Activated CD8-positive, alpha-beta memory T cell treated with anti-CD3 and anti-CD28 coated beads, Interleukin-2, amount 50 U/mL, for 24 hours (primary cell): ENCODE measurements around the gene CAMTA1.
"Not testable (repeated sequence)": the region's sequence is repeated elsewhere in the genome, so short reads cannot be mapped to it uniquely, and the experiment has no call there.

Experiments
- DNase-seq: peaks from one replicate; pipeline ENCODE4 v3.0.0-alpha.2; 2020; ENCODE audit errors: extremely low read depth

Gene CAMTA1

DNA sequence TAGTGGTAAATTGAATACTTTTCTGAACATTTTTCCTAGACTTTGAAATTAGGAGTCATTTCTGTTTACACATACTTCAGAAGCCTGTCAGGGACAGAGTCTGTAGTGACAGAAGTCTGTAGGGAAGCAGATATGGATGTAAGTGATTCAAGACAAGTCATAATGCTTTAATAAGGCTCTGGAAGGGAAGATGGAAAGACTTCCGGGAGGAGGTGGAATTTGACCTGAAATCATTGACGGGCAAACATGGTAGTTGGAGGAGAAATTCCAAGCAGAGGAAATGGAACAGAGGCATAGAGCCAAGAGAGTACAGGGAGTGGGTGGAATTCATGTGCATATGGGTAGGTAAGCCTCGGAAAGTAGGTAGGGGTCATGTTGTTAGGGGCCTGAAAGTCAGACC is 22.5 kb downstream of the CAMTA1 start:
- DNase-seq = no peak

DNA sequence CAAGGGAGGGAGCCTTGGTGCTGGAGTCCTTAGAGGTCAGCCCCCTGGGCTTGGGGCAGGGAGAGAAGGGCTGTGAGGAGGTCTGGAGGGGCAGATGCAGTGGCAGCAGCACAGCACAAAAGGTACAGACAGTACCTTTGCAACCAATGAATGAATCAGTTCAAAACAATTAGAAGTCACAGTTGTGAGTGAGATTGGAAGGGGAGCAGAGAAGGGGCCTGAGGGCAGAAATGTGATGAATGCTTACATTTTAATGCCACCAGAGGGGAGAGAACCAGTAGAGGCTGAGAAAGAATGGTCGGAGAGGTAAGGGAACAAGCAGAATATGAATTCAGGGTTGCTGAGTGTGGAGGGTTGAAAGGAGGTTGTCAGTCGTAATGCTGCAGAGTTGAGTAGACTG is 24.2 kb downstream of the CAMTA1 start:
- no peak for DNase-seq

DNA sequence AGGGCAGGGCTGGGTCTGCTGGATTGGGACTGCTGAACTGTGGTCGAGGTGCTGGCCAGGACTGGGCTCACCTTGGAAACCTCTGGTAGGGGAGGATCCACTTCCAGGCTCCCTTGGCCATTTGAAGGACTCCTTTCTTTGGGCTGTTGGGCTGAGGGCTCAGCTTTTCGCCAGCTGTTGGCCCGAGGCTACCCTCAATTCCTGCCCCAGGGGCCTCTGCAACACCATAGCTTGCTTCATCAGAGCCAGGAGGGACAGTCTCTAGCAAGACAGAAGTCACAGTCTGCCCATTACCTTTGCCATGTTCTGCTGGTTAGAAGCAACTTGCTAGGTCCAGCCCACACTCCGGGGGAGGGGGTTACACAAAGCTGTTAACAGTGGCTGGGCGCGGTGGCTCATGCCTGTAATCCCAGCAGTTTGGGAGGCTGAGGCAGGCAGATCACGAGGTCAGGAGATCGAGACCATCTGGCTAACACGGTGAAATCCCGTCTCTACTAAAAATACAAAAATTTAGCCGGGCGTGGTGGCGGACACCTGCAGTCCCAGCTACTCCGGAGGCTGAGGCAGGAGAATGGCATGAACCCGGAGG is 25.0 kb downstream of the CAMTA1 start:
- not testable (repeated sequence) for DNase-seq

DNA sequence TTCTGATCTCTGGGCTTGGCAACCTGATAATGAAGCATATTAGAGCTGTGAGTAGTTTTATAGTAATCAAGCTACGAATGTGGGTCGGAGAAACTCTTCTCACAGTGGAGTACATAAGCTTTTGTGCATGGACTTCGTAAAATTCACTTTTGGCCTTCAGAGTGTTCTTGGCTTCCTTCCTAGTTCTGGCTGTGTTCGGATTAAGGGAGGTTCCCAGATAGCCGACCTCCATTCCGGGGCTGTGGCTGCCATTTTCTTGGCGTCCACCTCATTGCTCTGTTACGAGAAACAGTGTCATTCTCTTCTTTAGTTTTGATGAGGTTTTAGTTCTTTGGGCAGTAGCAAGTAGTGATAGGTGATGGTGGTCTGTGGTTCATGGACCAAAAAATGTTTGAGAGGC is 26.3 kb downstream of the CAMTA1 start:
- no peak for DNase-seq

DNA sequence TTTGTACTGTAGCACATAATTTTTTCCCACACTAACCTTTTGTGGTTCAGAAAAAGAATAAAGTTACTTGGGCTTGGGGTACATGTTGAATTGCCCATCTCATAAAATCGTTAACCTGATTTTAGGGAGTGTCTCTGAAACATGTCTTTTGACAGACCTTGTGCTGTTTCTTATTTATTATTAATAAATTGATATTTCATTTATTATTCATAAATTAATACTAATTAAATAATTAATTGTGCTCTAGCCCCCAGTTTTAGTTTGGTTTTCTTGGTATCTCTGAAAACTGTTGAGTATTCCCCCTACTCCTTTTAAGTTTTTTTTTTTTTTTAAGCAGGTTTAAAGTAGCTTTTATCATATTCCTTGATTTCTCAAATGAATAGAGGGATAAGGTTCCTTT is 27.9 kb downstream of the CAMTA1 start:
- no peak for DNase-seq

DNA sequence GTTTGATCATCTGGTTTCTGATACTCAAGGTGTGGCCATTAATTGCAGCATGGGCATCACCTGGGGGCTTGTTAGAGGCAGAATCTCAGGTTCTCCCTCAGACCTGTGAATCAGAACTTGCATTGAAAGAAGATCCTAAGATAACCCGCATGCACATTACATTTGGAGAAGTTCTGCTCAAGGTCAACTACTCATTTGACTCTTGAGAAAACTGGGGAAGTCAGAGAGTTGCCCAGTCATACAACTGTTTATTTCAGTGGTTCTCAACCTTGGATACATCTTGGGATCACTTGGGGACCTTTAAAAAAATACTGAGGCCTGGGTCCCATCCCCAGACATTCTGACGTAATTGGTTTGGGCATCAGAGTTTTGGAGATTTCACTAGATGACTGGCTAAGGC is 30.5 kb downstream of the CAMTA1 start:
- no peak for DNase-seq

DNA sequence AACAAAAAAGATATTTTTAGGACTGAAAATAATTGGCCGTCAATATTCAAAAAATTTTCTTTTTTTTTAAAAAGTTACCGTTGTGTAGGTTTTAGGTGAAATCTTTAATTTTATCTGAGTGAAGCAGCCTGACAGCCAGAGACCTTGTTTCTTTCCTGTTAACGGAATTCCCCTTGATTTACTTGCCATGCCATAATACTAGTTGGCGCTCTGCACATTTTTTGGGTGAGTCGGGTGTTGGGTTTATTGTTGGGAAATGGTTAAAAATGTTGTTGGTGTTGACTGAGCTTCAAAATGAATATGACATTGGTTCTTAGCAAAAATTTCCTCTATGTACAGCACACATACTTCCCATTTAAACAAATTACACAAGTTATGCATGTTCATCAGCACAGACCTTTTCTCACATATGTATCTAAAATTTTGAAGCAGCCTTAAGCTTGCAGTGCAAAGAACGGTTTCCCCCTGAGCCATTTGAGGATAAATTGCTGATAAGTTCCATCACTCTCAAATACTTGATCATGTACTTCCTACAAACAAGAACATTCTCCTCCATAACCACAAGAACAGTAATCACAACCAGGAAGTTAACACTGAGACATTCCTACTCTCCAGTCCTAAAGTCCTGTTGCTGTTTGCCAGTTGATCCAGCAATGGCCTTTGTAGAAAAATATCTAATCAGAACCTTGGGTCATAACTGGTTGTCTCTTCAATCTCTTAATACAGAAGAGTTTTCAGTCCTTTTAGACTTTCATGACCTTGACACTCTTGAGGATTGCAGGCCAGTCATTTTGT is 34.2 kb downstream of the CAMTA1 start:
- DNase-seq = no peak

DNA sequence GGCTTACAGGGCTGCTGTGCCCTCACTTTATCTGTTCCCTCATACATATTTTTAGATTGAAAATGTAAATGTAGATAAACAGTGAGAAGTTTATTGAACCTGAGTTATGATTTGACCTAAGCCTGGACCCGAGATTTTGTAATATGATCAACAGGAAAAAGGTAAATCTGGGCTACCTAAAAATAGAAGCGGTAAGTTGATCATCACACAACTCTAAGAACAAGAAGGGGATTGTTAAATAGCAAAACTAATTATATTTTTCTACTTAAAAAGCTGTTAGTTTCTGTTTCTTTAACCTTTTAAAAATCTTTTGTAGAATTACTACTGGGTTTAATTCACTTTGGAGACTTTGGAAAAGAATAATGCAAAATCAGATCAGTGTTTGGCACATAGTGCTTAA is 35.6 kb downstream of the CAMTA1 start:
- no peak for DNase-seq

DNA sequence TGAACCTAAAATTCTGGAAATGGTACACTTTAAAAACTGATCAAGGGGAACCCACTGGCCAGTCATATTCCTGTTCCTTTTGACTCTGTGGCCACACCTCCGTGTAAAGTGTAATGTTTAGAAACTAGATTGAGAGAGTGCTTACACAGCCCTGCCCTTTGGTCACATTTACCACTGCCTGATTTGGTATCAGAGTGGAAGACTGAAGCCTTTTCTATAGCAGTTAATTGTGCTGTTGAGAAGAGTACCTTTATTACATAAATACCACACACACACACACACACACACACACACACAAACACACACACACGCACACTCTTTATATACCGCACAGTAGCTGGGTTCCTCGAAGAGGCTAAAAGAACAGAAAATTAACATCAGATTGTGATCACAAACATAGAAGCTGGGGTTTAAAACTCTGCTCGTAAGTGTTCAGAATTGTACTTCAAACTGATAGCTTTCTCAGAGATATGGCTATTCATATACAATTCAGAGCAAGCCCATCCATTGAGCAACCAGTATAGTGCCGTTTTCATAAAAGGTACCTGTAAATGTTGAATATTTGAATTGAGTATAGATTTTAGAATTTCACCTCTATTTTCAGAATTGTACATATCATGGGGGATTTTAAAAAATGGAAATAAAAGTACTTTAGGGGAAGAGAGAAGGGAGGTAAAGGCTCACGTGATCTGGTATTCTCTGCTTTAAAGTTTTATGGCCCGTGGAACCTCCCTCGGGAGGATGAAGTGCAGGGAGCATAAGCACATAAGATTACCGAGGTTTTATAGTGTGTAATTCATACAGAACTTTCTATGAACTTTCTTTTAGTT is 37.5 kb downstream of the CAMTA1 start:
- no peak for DNase-seq

DNA sequence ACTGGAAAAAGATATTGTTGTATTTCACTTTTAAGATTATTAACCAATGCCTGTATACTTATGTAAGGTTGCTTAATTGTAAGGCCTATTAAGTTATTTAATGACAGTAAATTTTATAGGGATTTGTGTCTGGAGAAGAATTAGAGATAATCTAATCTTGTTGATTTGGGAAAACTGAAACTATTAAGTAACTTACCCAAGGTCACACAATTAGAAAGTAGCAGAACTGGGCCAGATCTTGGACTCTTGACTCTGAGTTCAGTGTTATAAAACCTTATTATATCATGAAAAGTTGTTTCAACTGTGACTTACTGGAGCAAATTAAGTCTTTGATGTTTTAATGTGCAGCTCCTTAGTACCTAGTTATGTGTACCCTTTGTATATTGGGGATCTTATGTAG is 38.5 kb downstream of the CAMTA1 start:
- DNase-seq = no peak

DNA sequence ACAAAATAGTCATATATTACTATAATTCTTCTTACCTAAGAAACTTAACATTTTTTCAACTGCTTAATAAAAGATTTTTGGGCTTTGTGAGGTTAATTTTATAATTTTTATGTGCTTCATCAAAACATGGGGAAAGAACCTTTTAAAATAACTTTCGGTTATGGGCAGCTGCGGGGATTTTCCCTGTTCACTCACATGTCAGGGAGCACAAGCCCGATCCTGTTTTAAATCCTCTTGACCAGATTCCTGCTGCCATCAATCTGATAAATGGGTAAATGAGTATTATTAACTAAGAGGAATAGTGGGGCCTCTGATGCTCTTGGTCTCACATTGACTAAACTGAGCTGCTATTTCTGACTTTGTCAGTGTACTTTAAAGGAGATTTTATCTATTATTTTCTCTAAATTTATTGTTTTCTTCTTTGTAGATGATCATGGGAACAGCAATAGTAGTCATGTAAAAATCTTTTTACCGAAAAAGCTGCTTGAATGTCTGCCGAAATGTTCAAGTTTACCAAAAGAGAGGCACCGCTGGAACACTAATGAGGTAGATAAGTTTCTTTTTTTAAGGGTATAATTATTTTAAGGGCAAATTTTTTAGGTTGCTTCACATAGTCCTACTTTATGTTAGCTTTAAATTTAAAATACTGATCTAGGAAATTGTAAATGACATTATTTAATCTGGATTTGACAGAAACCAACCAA is 39.6 kb downstream of the CAMTA1 start:
- DNase-seq = no peak

DNA sequence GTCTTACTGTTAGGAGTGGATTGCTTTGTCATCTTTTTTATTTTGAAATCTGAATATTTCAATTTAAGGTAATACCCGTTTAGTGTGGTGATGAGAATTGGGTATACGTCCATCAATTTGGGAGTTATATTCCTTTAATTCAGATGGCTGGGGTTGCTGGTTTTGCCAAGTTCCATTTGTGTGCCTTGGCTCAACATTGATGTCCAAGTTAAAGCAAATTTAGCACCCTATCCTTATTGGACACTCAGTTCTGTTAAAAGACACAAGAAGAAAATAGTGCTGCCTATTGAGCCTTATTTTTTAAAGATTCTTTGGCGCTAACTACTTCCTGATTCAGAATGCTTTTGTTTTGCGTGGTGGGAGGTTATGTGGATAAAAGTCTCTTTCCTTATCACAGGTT is 40.6 kb downstream of the CAMTA1 start:
- DNase-seq = no peak

DNA sequence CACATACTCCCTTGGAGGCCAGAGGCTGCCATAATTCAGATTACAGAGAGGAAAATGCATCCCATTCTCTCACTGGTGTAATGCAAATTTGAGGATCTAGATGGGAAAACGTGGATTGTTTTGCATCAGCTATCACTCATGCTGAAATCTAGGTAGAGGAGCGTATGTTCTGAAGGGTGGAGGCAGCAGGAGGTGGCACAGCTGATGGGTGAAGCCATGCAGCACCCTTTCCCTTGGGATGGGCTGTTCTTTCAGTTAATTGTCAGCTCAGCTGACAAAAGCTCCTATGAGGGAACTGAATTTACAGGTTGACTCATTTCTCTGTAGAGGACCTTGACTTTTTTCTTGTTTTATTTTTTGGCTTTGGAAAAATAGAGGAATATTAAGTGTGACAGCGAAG is 41.8 kb downstream of the CAMTA1 start:
- DNase-seq = no peak

DNA sequence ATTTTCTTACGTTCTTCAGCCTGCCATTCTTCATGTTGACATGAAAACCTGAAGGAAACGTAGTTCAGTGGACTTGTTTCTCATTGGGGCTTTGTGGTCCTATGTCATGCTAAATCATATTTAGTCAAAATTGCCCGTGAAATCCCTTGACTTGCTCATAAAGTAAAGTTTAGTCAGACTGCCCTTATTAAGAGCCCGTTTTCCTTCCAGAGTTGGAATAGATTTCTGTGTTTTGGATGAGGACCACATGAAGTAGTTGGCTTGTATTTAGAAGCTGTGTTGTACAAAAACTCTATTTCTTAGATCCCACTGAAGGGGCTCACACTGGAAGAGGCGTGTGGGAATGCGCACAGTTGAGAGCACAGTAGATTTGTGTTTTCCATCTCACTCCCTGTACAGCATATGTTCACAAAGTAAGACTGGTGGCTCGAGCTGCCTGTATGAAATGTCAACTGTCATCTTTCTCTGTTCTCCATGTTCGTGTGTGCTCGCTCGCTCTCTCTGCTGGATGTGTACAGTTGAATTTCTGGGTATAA is 42.4 kb downstream of the CAMTA1 start:
- DNase-seq = no peak

DNA sequence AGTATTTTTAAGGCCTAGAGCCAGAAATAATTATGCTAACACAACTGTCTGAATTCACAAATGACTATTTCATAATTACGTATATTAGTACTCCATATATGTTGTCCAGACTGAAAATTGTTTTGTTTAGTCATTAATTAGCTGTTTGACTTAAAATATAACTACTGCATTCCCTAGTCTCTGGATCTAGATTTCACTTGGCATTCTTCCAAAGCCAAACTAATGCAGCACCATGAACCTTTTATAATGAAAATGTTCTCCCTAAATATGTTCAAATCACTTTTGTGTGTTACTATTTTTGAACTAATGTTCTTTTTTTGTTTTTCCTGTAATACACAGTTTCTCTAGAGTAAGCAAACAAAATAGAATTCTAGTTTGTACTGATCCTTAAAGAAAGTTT is 46.1 kb downstream of the CAMTA1 start:
- DNase-seq = no peak

DNA sequence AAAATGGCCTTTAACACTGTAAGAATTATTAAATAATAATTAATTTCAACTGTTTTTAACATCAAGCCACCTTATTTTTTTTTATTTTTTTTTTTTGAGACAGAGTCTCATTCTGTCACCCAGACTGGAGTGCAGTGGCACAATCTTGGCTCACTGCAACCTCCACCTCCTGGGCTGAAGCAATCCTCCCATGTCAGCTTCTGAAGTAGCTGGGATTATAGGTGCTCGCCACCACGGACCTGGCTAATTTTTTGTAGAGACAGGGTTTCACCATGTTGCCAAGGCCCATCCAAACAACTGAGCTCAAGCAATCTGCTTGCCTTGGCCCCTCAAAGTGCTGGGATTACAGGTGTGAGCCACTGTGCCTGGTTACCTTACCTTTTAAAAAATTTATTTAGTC is 46.8 kb downstream of the CAMTA1 start:
- DNase-seq = not testable (repeated sequence)

DNA sequence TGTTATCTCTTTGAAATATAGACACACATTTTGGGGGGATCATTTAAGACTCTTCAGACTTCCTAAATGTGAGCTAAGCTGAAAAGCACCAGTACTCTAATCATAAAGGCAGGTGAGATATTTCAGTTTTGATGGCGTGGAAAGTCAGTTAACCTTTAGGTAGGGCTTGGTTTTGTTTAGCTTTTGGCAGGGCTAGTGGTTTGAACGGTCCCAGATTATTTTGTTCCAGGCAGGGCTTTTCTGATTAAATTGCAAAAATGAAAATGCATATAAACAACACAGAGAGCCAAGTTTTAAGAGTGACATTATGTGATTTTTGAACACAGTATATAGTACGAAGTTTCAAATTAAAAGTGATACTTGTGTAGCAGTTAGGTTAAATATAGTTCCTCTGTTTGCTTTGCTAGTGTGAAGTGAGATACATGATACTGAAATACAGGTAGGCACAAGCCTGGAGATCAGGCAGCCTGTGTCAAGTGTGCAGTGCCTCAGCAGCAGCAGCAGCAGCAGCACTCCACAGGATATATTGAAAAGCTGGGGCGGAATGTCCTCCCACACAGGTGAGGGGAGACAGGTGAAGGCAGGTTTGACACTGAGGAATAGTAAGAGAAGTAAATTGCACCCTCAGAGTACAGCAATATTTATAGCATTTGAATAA is 47.4 kb downstream of the CAMTA1 start:
- no peak for DNase-seq

DNA sequence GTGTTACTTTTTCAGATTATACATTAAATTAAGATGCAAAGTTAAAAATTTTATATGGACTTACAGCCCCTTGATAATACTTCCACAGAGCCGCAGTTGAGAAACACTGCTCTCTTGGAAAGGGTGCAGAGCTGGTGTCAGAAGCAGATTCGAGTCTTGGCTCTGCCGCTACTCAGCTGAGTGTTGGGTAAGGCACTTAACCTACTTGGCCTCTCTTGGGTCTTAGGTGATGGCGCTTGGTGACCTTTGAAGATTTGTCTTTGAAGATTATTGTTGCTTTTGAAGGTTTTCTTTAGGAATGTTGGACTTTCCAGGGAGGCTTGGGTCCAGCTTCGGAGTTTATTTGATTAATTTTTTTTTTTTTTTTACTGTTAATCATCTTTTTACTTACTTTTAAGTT is 48.5 kb downstream of the CAMTA1 start:
- DNase-seq = no peak

DNA sequence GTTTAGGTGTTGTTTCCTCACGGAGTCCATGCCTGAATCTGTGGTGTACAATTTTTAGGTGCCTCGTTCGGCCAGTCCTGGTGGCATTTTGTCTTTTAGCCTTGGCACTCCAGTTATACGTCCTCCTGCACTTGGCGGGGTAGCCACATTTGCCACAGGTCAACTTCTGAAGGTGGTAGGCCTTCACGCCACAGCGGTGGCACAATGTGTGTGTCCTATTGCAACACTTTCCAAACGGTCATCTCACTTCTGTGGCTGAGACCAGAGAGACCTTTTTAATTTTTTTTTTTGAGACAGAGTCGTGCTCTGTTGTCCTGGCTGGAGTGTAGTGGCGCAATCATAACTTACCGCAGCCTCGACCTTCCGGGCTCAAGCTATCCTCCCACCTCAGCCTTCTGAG is 49.1 kb downstream of the CAMTA1 start:
- no peak for DNase-seq

DNA sequence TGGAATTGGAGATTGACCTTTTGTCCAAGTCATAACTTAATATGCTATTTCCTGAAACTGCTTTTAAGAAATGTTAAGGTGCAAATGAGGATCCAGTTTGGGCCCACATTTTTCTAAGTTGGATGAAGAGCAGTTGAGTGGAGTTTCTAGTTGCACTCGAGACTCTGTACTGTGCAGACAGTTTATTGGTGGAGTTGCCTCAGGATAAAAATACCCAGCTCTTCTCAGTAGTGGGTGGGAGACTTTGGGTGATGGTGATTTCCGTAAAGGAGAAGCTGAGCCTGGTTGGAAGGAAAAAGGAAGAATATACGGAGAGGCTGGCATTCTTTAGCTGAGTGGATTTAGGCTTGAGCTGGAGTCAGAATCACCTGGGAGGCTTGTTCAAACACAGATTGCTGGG is 49.9 kb downstream of the CAMTA1 start:
- DNase-seq = no peak

DNA sequence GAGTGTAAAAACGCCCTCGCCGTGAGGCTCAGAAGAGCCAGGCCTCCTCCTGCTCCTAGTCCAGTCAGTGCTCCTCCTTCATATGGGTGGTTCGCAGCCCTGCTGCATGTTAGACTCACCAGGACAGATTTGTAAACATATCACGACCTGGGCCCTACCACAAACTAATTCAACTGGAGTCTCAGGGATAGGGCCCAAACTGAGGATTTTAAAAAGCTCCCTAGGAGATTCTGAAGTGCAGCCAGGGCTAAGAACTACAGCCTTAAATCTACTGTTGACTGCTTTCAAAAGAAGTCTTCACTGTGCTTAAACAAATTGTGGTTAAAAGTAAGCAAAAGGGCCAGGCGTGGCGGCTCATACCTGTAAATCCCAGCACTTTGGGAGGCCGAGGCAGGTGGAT is 57.0 kb downstream of the CAMTA1 start:
- no peak for DNase-seq
